HL-60 (cell line): ENCODE measurements around the gene FSTL3.

Experiments used
- DNase-seq, 2 experiments: peaks; one replicate each; pipeline ENCODE4 v3.0.0-alpha.2; 2010 to 2020; ENCODE audit warnings: low read depth in 1 of 2, low spot score in 1 of 2
- H3K27ac ChIP-seq: fragments of 250-450 bp; sonication (Bioruptor Pico); replicated peaks from 2 replicates; pipeline ENCODE4 v1.5.1; 2020; ENCODE audit warnings: mild to moderate bottlenecking, moderate library complexity
- H3K27me3 ChIP-seq: fragments of 250-450 bp; sonication (Bioruptor Pico); 2 replicates; pipeline ENCODE4 v1.5.1; 2021; ENCODE audit warnings: mild to moderate bottlenecking, moderate library complexity; ENCODE audit not compliant: insufficient read depth, poor library complexity, severe bottlenecking
- H3K4me3 ChIP-seq: replicated peaks from 2 replicates; pipeline ENCODE4 v1.5.1; 2011; ENCODE audit warnings: mild to moderate bottlenecking, control low read depth, low read length; ENCODE audit not compliant: insufficient read depth
- CTCF ChIP-seq: IDR thresholded peaks from one replicate; pipeline ENCODE4 v1.5.1; 2011; ENCODE audit warnings: low read length, control low read depth, inconsistent platforms; ENCODE audit not compliant: insufficient read depth
- GABPA ChIP-seq: IDR thresholded peaks from 2 replicates; pipeline ENCODE4 v1.6.1; 2012; ENCODE audit warnings: low read depth
- POLR2AphosphoS5 ChIP-seq: IDR thresholded peaks from 2 replicates; pipeline ENCODE4 v1.6.1; 2012; ENCODE audit warnings: low read depth
- REST ChIP-seq: IDR thresholded peaks from 2 replicates; pipeline ENCODE4 v1.6.1; 2012; ENCODE audit warnings: low read depth; ENCODE audit not compliant: insufficient replicate concordance
- SPI1 ChIP-seq: IDR thresholded peaks from 2 replicates; pipeline ENCODE4 v1.6.1; 2012; ENCODE audit warnings: low read depth, mild to moderate bottlenecking, borderline replicate concordance

Gene FSTL3

GRCh38 chr19:646779-647565, 29.2 kb upstream of the FSTL3 start:
- TF ChIP-seq CTCF (no peak), GABPA (no peak), POLR2AphosphoS5 (peak; percentile 50)
- Histone ChIP-seq H3K27ac (no peak overlapping the region), H3K4me3 (no peak overlapping the region), H3K27me3 (no peaks in the 10 kb centered on the region)
- DNase-seq = no peak

- Histone ChIP-seq H3K4me3 (no peak overlapping the region), H3K27ac (no peak overlapping the region), H3K27me3 (no peaks in the 10 kb centered on the region)
- no peak for DNase-seq
- no peak for TF ChIP-seq POLR2AphosphoS5
- no peak for TF ChIP-seq REST
- no peak for TF ChIP-seq SPI1
- TF ChIP-seq CTCF = no peak
- TF ChIP-seq GABPA = no peak
Measured at GRCh38 chr19:647566-648284, 28.5 kb upstream of the FSTL3 start.

GRCh38 chr19:648305-648704, 27.9 kb upstream of the FSTL3 start:
- no peaks in the 10 kb centered on the region for H3K27me3 ChIP-seq
- TF ChIP-seq POLR2AphosphoS5 (no peak), CTCF (no peak)
- no peak for DNase-seq
- no peak overlapping the region for H3K4me3 ChIP-seq
- H3K27ac ChIP-seq = no peak overlapping the region

GRCh38 chr19:648904-649801, 27.0 kb upstream of the FSTL3 start:
- no peak for TF ChIP-seq POLR2AphosphoS5
- no peak for TF ChIP-seq CTCF
- TF ChIP-seq REST = no peak
- TF ChIP-seq SPI1 = no peak
- TF ChIP-seq GABPA = no peak

More at GRCh38 chr19:648904-649801, 27.0 kb upstream of the FSTL3 start:
- Histone ChIP-seq H3K27ac (no peak overlapping the region), H3K27me3 (no peaks in the 10 kb centered on the region), H3K4me3 (no peak overlapping the region)
- DNase-seq = no peak
